Heart left ventricle (tissue), 13 donors: ENCODE data around the gene DROSHA.

Source experiments
- POLR2A ChIP-seq, 2 donors: fragments of 450-650 bp; IDR thresholded peaks; one replicate each; pipeline ENCODE4 v1.6.1; 2017; ENCODE audit warnings: antibody characterized with exemption in 2 of 2, mild to moderate bottlenecking in 2 of 2, moderate library complexity in 2 of 2
- TF ChIP-seq, protein P1 (sequence below), 12 donors: fragments of 200-600 bp; sonication (generic) in 4 of 12; IDR thresholded peaks; one replicate each; pipeline versions ENCODE4 v1.5.0 to v1.8.0; 2018 to 2022; ENCODE audit warnings: antibody characterized with exemption in 12 of 12, mild to moderate bottlenecking in 5 of 12
- donor health status: ischemic (EF 13 %, LVEDD 7.1; RV severe dilation, severe dysfunction).
- donor health status: DM: no; HTN: yes; CAD: no.
- donor health status: DM: no; HTN: no; CAD: no.
- donor health status: ischemic (EF 25% LVEDD 6.9; RV normal size, moderate dysfunction).
- donor health status: ischemic (EF 25% LVEDD 5.7; RV mildly dilated, moderate dysfunction).
- donor health status: ischemic (EF 35%, LVEDD 5.7; RV mildly dilated, moderate dysfunction).
- donor health status: nonischemic (EF 11% LVEDD 7.7; RV severe dilation, severe dysfunction).
- donor health status: DM: yes; HTN: yes; CAD: no.
- donor health status: PGD.
- donor health status: ischemic (EF 29% LVEDD 5.4; RV normal size, mild dysfunction).
- donor health status: nonischemic (EF 23%, LVEDD 6.1; RV moderate dilation, normal function).

DNA sequence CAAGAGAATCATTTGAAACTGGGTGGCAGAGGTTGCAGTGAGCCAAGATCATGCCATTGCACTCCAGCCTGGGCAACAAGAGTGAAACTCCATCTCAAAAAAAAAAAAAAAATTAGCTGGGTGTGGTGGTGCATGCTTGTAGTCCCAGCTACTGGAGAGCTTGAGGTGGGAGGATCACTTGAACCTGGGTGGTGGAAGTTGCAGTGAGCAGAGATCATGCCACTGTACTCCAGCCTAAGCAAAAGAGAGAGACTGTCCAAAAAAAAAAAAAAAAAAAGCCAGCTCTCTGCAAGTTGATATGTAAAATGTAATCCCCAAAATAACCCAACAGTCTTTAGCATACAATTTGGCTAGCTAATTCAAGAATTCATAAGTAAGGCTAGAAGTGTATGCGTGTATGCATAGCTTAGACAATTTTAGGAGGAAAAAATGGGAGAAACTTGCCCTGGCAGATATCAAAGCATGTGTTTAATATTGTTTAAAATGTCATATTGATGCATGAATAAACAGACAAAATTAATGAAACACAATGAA, 36.5 kb upstream of the DROSHA start:
- TF ChIP-seq, protein P1, sequence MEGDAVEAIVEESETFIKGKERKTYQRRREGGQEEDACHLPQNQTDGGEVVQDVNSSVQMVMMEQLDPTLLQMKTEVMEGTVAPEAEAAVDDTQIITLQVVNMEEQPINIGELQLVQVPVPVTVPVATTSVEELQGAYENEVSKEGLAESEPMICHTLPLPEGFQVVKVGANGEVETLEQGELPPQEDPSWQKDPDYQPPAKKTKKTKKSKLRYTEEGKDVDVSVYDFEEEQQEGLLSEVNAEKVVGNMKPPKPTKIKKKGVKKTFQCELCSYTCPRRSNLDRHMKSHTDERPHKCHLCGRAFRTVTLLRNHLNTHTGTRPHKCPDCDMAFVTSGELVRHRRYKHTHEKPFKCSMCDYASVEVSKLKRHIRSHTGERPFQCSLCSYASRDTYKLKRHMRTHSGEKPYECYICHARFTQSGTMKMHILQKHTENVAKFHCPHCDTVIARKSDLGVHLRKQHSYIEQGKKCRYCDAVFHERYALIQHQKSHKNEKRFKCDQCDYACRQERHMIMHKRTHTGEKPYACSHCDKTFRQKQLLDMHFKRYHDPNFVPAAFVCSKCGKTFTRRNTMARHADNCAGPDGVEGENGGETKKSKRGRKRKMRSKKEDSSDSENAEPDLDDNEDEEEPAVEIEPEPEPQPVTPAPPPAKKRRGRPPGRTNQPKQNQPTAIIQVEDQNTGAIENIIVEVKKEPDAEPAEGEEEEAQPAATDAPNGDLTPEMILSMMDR (IDR thresholded peaks at IDR 0.05): no peak
- TF ChIP-seq POLR2A (IDR thresholded peaks at IDR 0.05): no peak
